WTC11 (cell line): ENCODE measurements around the gene UGGT2. TPM values are rescaled to one million over a fixed set of nuclear protein-coding genes. Genes with fewer than 3 reads are reported as not detected.
"Not testable (repeated sequence)": the region's sequence is repeated elsewhere in the genome, so short reads cannot be mapped to it uniquely, and the experiment has no call there.

Experiments
- ATAC-seq: fragments of 200-7000 bp; cut with Tn5 transposase; 2 replicates; pipeline ENCODE4 v1.10.0; 2021; ENCODE audit warnings: mild to moderate bottlenecking, moderate library complexity
- CTCF ChIA-PET: fragments of 300-600 bp; sonication (Branson Sonifier 250); formaldehyde crosslinking; loops from one replicate; lab custom pipeline; 2021; ENCODE audit warnings: antibody characterized with exemption; lab: Charles Lee
- POLR2A ChIA-PET: fragments of 350-600 bp; sonication (Branson Sonifier 250); formaldehyde crosslinking; loops from one replicate; lab custom pipeline; 2021; ENCODE audit warnings: antibody characterized with exemption; lab: Charles Lee
- DNase-seq: peaks from one replicate; pipeline ENCODE4 v3.0.0; 2021; ENCODE audit warnings: low spot score
- H3K27ac Mint-ChIP-seq: 2 replicates; pipeline ENCODE4 v1.8.0; 2021; ENCODE audit warnings: mixed read lengths
- H3K27me3 Mint-ChIP-seq: 2 replicates; pipeline ENCODE4 v1.8.0; 2021; ENCODE audit warnings: low read depth, mild to moderate bottlenecking, moderate library complexity, mixed read lengths
- H3K36me3 Mint-ChIP-seq: 2 replicates; pipeline ENCODE4 v1.8.0; 2021; ENCODE audit warnings: mixed read lengths
- H3K4me1 Mint-ChIP-seq: 2 replicates; pipeline ENCODE4 v1.8.0; 2022; ENCODE audit warnings: mixed read lengths
- H3K4me3 Mint-ChIP-seq: 2 replicates; pipeline ENCODE4 v1.8.0; 2021; ENCODE audit warnings: mild to moderate bottlenecking, moderate library complexity, mixed read lengths
- H3K9me3 Mint-ChIP-seq: 2 replicates; pipeline ENCODE4 v1.8.0; 2021; ENCODE audit warnings: mixed read lengths
- ATF6 ChIP-seq: sonication (generic); formaldehyde crosslinking; IDR thresholded peaks from 2 replicates; pipeline ENCODE4 v1.8.1; 2023; ENCODE audit warnings: mild to moderate bottlenecking, missing genetic modification reagents
- FOXP1 ChIP-seq: sonication (generic); formaldehyde crosslinking; IDR thresholded peaks from 2 replicates; pipeline ENCODE4 v1.8.0; 2022; ENCODE audit warnings: missing genetic modification reagents, mild to moderate bottlenecking, moderate library complexity, borderline replicate concordance
- MXD4 ChIP-seq: fragments of 250-450 bp; sonication (Bioruptor Pico); IDR thresholded peaks from 2 replicates; pipeline ENCODE4 v1.8.0; 2021; ENCODE audit warnings: mild to moderate bottlenecking, moderate library complexity, borderline replicate concordance
- NR3C1 ChIP-seq: sonication (generic); formaldehyde crosslinking; conservative IDR thresholded peaks from 2 replicates; pipeline ENCODE4 v1.8.1; 2023; ENCODE audit warnings: low read depth, mild to moderate bottlenecking, missing genetic modification reagents
- OVOL2 ChIP-seq: fragments of 250-450 bp; sonication (Bioruptor Pico); IDR thresholded peaks from 2 replicates; pipeline ENCODE4 v1.9.0; 2021; ENCODE audit warnings: mild to moderate bottlenecking, borderline replicate concordance
- PREB ChIP-seq: sonication (generic); formaldehyde crosslinking; IDR thresholded peaks from 2 replicates; pipeline ENCODE4 v1.8.1; 2022; ENCODE audit warnings: mild to moderate bottlenecking, missing genetic modification reagents, moderate library complexity, borderline replicate concordance
- TCF7 ChIP-seq: sonication (generic); formaldehyde crosslinking; IDR thresholded peaks from 2 replicates; pipeline ENCODE4 v1.8.0; 2022; ENCODE audit warnings: mild to moderate bottlenecking, low read depth, missing genetic modification reagents, moderate library complexity
- ZNF138 ChIP-seq: sonication (generic); formaldehyde crosslinking; conservative IDR thresholded peaks from 2 replicates; pipeline ENCODE4 v1.8.1; 2022; ENCODE audit warnings: mild to moderate bottlenecking, moderate library complexity, missing genetic modification reagents
- ZNF317 ChIP-seq: sonication (generic); formaldehyde crosslinking; IDR thresholded peaks from 2 replicates; pipeline ENCODE4 v1.8.1; 2023; ENCODE audit warnings: low read depth, mild to moderate bottlenecking, moderate library complexity, missing genetic modification reagents, borderline replicate concordance
- ZNF416 ChIP-seq: fragments of 250-450 bp; sonication (Bioruptor Pico); IDR thresholded peaks from 2 replicates; pipeline ENCODE4 v1.9.0; 2021; ENCODE audit warnings: mild to moderate bottlenecking, inconsistent platforms
- total RNA-seq: library from RNA; stranded (reverse); gene quantifications from 3 replicates; pipeline ENCODE4 v1.2.3, GENCODE V29; 2021
- TF ChIP-seq, protein P1 (sequence below): fragments of 250-450 bp; sonication (Bioruptor Pico); IDR thresholded peaks from 2 replicates; pipeline ENCODE4 v1.9.0; 2021; ENCODE audit warnings: mild to moderate bottlenecking
- TF ChIP-seq, protein P2 (sequence below): fragments of 250-450 bp; sonication (Bioruptor Pico); IDR thresholded peaks from 2 replicates; pipeline ENCODE4 v1.9.0; 2021; ENCODE audit warnings: mild to moderate bottlenecking, borderline replicate concordance
- TF ChIP-seq, protein P3 (sequence below): sonication (generic); formaldehyde crosslinking; IDR thresholded peaks from 2 replicates; pipeline ENCODE4 v1.8.1; 2022; ENCODE audit warnings: low read depth, missing genetic modification reagents, borderline replicate concordance

The UGGT2 gene
- total RNA-seq, 1 experiment from 2014 or later, result 31.1 TPM

DNA sequence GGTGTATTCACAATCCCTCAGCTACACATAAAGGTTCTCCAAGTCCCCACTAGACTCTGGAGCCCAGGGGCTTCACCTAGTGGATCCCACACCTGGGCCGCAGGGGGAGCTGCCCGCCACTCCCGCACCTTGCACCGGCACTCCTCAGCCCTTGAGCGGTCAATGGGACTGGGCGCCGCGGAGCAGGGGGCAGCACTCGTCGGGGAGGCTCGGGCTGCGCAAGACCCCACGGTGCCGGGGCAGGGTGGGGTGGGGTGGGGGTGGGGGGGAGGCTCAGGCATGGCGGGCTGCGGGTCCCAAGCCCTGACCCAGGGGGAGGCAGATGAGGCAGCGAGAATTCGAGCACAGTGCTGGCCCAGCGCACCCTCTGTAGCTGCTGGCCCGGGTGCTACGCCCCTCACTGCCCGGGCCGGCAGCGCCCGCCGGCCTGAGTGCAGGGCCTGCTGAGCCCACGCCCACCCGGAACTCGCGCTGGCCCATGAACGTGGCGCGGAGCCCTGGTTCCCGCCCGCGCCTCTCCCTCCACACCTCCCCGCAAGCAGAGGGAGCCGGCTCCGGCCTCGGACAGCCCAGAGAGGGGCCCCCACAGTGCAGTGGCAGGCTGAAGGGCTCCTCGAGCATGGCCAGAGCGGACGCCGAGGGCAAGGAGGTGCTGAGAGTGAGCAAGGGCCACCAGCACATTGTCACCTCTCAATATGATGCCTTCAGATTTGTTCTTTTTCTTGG lies 121.7 kb downstream of the UGGT2 start:
- ChIA-PET CTCF (no interaction called here), POLR2A (no interaction called here)
- DNase-seq (no peak), ATAC-seq (no peak)
- H3K4me1 Mint-ChIP-seq, result no peaks in the 10 kb centered on the region
- H3K4me3 Mint-ChIP-seq, result no peak overlapping the region
- peaks cover 72% of the 10 kb centered on the region for H3K9me3 Mint-ChIP-seq
- no peak overlapping the region for H3K27ac Mint-ChIP-seq
- H3K27me3 Mint-ChIP-seq, result no peaks in the 10 kb centered on the region; the same call in 1 of the 2 replicates
- peaks cover 81% of the 10 kb centered on the region for H3K36me3 Mint-ChIP-seq
- TF ChIP-seq, protein P1, sequence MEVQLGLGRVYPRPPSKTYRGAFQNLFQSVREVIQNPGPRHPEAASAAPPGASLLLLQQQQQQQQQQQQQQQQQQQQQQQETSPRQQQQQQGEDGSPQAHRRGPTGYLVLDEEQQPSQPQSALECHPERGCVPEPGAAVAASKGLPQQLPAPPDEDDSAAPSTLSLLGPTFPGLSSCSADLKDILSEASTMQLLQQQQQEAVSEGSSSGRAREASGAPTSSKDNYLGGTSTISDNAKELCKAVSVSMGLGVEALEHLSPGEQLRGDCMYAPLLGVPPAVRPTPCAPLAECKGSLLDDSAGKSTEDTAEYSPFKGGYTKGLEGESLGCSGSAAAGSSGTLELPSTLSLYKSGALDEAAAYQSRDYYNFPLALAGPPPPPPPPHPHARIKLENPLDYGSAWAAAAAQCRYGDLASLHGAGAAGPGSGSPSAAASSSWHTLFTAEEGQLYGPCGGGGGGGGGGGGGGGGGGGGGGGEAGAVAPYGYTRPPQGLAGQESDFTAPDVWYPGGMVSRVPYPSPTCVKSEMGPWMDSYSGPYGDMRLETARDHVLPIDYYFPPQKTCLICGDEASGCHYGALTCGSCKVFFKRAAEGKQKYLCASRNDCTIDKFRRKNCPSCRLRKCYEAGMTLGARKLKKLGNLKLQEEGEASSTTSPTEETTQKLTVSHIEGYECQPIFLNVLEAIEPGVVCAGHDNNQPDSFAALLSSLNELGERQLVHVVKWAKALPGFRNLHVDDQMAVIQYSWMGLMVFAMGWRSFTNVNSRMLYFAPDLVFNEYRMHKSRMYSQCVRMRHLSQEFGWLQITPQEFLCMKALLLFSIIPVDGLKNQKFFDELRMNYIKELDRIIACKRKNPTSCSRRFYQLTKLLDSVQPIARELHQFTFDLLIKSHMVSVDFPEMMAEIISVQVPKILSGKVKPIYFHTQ, result no peak
- TF ChIP-seq OVOL2 (CRISPR knock-in tag) (no peak), PREB (CRISPR knock-in tag) (no peak), ATF6 (CRISPR knock-in tag) (no peak)

- no peak for DNase-seq
- H3K27ac Mint-ChIP-seq, result no peak overlapping the region
- H3K27me3 Mint-ChIP-seq, result no peaks in the 10 kb centered on the region; the same call in 1 of the 2 replicates
- POLR2A ChIA-PET, result no interaction called here
- CTCF ChIA-PET, result no interaction called here
- H3K4me3 Mint-ChIP-seq, result no peak overlapping the region
- peaks cover 54% of the 10 kb centered on the region for H3K9me3 Mint-ChIP-seq
- H3K4me1 Mint-ChIP-seq, result no peaks in the 10 kb centered on the region
- TF ChIP-seq ZNF416 (no peak), TCF7 (no peak)
- TF ChIP-seq, all 79 proteins: peak for 0
- no peak for ATAC-seq
- H3K36me3 Mint-ChIP-seq, result peaks cover 61% of the 10 kb centered on the region
Observed at GRCh38 chr13:95929430-95929829, 123.8 kb downstream of the UGGT2 start.

DNA sequence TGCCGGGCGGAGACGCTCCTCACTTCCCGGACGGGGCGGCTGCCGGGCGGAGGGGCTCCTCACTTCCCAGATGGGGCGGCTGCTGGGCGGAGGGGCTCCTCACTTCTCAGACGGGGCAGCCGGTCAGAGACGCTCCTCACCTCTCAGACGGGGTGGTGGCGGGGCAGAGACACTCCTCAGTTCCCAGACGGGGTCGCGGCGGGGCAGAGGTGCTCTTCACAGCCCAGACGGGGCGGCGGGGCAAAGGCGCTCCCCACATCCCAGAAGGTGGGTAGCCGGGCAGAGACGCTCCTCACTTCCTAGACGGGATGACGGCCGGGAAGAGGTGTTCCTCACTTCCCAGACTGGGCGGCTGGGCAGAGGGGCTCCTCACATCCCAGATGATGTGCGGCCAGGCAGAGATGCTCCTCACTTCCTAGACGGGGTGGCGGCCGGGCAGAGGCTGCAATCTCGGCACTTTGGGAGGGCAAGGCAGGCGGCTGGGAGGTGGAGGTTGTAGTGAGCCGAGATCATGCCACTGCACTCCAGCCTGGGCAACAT lies 124.8 kb downstream of the UGGT2 start:
- H3K36me3 Mint-ChIP-seq, result peaks cover 54% of the 10 kb centered on the region
- H3K27ac Mint-ChIP-seq, CTCF ChIA-PET, H3K4me3 Mint-ChIP-seq, DNase-seq, POLR2A ChIA-PET, H3K4me1 Mint-ChIP-seq, ATAC-seq, H3K27me3 Mint-ChIP-seq: not testable (repeated sequence)
- peaks cover 44% of the 10 kb centered on the region for H3K9me3 Mint-ChIP-seq

DNA sequence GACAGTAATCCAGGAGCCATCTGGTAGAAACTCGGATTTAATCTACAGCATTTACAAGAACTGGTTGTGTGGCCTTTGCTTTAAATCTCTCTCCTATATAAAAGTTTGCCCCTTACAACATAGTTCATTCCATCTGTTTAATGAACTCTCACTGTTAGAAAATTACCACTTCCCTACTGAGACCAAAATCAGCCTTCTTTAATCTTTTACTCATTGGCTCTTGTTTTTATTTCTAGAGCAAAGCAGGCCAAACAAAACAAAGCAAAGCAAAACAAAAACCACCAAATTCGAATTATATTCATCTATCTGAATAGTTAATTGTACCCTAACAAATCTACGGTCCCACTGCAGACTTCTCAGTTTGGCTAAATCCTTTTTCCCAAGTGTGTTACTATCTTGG lies 127.0 kb downstream of the UGGT2 start:
- H3K36me3 Mint-ChIP-seq, result peaks cover 44% of the 10 kb centered on the region
- no peaks in the 10 kb centered on the region for H3K4me1 Mint-ChIP-seq
- CTCF ChIA-PET, result no interaction called here
- H3K9me3 Mint-ChIP-seq, result peaks cover 28% of the 10 kb centered on the region
- POLR2A ChIA-PET, result no interaction called here
- ATAC-seq (no peak), DNase-seq (no peak)
- no peaks in the 10 kb centered on the region; the same call in 1 of the 2 replicates for H3K27me3 Mint-ChIP-seq
- peak overlapping the region; percentile 75; the same call in 1 of the 2 replicates for H3K27ac Mint-ChIP-seq
- no peak overlapping the region for H3K4me3 Mint-ChIP-seq
- TF ChIP-seq NR3C1, result no peak
- TF ChIP-seq FOXP1, result no peak
- TF ChIP-seq, protein P2, sequence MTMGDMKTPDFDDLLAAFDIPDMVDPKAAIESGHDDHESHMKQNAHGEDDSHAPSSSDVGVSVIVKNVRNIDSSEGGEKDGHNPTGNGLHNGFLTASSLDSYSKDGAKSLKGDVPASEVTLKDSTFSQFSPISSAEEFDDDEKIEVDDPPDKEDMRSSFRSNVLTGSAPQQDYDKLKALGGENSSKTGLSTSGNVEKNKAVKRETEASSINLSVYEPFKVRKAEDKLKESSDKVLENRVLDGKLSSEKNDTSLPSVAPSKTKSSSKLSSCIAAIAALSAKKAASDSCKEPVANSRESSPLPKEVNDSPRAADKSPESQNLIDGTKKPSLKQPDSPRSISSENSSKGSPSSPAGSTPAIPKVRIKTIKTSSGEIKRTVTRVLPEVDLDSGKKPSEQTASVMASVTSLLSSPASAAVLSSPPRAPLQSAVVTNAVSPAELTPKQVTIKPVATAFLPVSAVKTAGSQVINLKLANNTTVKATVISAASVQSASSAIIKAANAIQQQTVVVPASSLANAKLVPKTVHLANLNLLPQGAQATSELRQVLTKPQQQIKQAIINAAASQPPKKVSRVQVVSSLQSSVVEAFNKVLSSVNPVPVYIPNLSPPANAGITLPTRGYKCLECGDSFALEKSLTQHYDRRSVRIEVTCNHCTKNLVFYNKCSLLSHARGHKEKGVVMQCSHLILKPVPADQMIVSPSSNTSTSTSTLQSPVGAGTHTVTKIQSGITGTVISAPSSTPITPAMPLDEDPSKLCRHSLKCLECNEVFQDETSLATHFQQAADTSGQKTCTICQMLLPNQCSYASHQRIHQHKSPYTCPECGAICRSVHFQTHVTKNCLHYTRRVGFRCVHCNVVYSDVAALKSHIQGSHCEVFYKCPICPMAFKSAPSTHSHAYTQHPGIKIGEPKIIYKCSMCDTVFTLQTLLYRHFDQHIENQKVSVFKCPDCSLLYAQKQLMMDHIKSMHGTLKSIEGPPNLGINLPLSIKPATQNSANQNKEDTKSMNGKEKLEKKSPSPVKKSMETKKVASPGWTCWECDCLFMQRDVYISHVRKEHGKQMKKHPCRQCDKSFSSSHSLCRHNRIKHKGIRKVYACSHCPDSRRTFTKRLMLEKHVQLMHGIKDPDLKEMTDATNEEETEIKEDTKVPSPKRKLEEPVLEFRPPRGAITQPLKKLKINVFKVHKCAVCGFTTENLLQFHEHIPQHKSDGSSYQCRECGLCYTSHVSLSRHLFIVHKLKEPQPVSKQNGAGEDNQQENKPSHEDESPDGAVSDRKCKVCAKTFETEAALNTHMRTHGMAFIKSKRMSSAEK, result no peak
- TF ChIP-seq ZNF138 (CRISPR knock-in tag), result no peak
- TF ChIP-seq, protein P3, sequence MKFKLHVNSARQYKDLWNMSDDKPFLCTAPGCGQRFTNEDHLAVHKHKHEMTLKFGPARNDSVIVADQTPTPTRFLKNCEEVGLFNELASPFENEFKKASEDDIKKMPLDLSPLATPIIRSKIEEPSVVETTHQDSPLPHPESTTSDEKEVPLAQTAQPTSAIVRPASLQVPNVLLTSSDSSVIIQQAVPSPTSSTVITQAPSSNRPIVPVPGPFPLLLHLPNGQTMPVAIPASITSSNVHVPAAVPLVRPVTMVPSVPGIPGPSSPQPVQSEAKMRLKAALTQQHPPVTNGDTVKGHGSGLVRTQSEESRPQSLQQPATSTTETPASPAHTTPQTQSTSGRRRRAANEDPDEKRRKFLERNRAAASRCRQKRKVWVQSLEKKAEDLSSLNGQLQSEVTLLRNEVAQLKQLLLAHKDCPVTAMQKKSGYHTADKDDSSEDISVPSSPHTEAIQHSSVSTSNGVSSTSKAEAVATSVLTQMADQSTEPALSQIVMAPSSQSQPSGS (CRISPR knock-in tag), result no peak
- TF ChIP-seq ZNF317 (CRISPR knock-in tag), result no peak
- no peak for TF ChIP-seq MXD4
